Keratinocyte (primary cell): ENCODE measurements around the gene RANBP17. TPM values are rescaled to one million over a fixed set of nuclear protein-coding genes. Genes with fewer than 3 reads are reported as not detected.

ENCODE experiments used
- DNase-seq: peaks from one replicate; pipeline ENCODE4 v3.0.0-alpha.2; 2011; ENCODE audit warnings: low read depth, missing footprints, low spot score
- FAIRE-seq: peaks from 2 replicates; lab custom pipeline; 2011; peaks lifted over from hg19 to GRCh38; lab: Jason Lieb, UNC
- H2AFZ ChIP-seq: 2 replicates; pipeline ENCODE4 v1.6.0; 2012; ENCODE audit warnings: low read length, control low read depth, inconsistent platforms; ENCODE audit not compliant: control insufficient read depth
- H3K27ac ChIP-seq: 2 replicates; pipeline ENCODE4 v1.5.1; 2011; ENCODE audit warnings: low read length; ENCODE audit not compliant: control insufficient read depth, insufficient read depth
- H3K27me3 ChIP-seq: 3 replicates; pipeline ENCODE4 v1.6.0; 2011; ENCODE audit warnings: low read length; ENCODE audit not compliant: control insufficient read depth, insufficient read depth; ENCODE audit errors: extremely low read depth
- H3K36me3 ChIP-seq, 2 experiments: 2 replicates in 1 of 2; 3 replicates in 1 of 2; pipeline ENCODE4 v1.5.1; 2011; ENCODE audit warnings: low read length in 2 of 2, mild to moderate bottlenecking in 1 of 2; ENCODE audit not compliant: control insufficient read depth in 2 of 2, insufficient read depth in 2 of 2; ENCODE audit errors: extremely low read depth in 1 of 2
- H3K4me1 ChIP-seq: 3 replicates; pipeline ENCODE4 v1.5.1; 2011; ENCODE audit warnings: low read length; ENCODE audit not compliant: control insufficient read depth, insufficient read depth; ENCODE audit errors: extremely low read depth
- H3K4me2 ChIP-seq: 3 replicates; pipeline ENCODE4 v1.6.0; 2011; ENCODE audit warnings: low read depth, low read length; ENCODE audit not compliant: control insufficient read depth, insufficient read depth; ENCODE audit errors: extremely low read depth
- H3K4me3 ChIP-seq, 3 experiments: fragments of 200-600 bp in 1 of 3; sonication (generic) in 1 of 3; 2 replicates in 2 of 3; 3 replicates in 1 of 3; pipeline ENCODE4 v1.5.1; 2011 to 2016; ENCODE audit warnings: low read length in 3 of 3, mild to moderate bottlenecking in 3 of 3, control low read depth in 2 of 3, inconsistent platforms in 1 of 3, low read depth in 1 of 3, mixed read lengths in 1 of 3, mixed run types in 1 of 3, moderate library complexity in 1 of 3; ENCODE audit not compliant: control insufficient read depth in 2 of 3, insufficient read depth in 2 of 3; ENCODE audit errors: extremely low read depth in 1 of 3
- H3K79me2 ChIP-seq: 2 replicates; pipeline ENCODE4 v1.6.0; 2012; ENCODE audit warnings: low read length; ENCODE audit not compliant: control insufficient read depth, insufficient read depth
- H3K9ac ChIP-seq: 3 replicates; pipeline ENCODE4 v1.6.0; 2011; ENCODE audit warnings: low read length; ENCODE audit not compliant: control insufficient read depth, insufficient read depth; ENCODE audit errors: extremely low read depth
- H3K9me1 ChIP-seq: 3 replicates; pipeline ENCODE4 v1.6.0; 2011; ENCODE audit warnings: low read length; ENCODE audit not compliant: control insufficient read depth, insufficient read depth; ENCODE audit errors: extremely low read depth
- H3K9me3 ChIP-seq: 2 replicates; pipeline ENCODE4 v1.5.1; 2012; ENCODE audit warnings: low read depth, low read length; ENCODE audit not compliant: control insufficient read depth
- H4K20me1 ChIP-seq: 3 replicates; pipeline ENCODE4 v1.6.0; 2011; ENCODE audit warnings: low read length; ENCODE audit not compliant: control insufficient read depth, insufficient read depth; ENCODE audit errors: extremely low read depth
- CTCF ChIP-seq, 3 experiments: IDR thresholded peaks in 1 of 3; conservative IDR thresholded peaks in 1 of 3; optimal IDR thresholded peaks in 1 of 3; 2 replicates in 2 of 3; 3 replicates in 1 of 3; pipeline versions ENCODE3 to v1.5.1; 2011; ENCODE audit warnings: low read length in 3 of 3, mild to moderate bottlenecking in 3 of 3, moderate library complexity in 2 of 3, control low read depth in 1 of 3, inconsistent platforms in 1 of 3; ENCODE audit not compliant: insufficient read depth in 2 of 3; ENCODE audit errors: extremely low read depth in 1 of 3
- EZH2 ChIP-seq: IDR thresholded peaks from one replicate; pipeline ENCODE4 v1.6.1; 2012; ENCODE audit warnings: inconsistent platforms, mild to moderate bottlenecking, low read length, moderate library complexity
- dilution Hi-C: fragments of 300-500 bp; cut with MboI; formaldehyde crosslinking; loops from one replicate; pipeline ENCODE4 v1.7.0; 2020; ENCODE audit warnings: low sequenced_read_pairs; ENCODE audit not compliant: extremely low pct_ligation_motif_present
- polyA plus RNA-seq, 5 experiments: library from polyadenylated mRNA; depleted of rRNA in 3 of 5; stranded (reverse) in 3 of 5; stranded (forward) in 1 of 5; unstranded in 1 of 5; fragments of >200 nt; gene quantifications; 1 replicate in 1 of 5; 2 replicates in 3 of 5; 3 replicates in 1 of 5; pipeline versions ENCODE4 v1.2.1 to v1.2.3, GENCODE V29; 2011 to 2012; ENCODE audit warnings: missing spikeins in 2 of 5, low read depth in 1 of 5, low replicate concordance in 1 of 5

RANBP17 gene
- polyA plus RNA-seq, 1 donor (not counting 4 experiments of a cell fraction or from before 2014, with no cell fraction given) = 0.97 TPM

- Histone ChIP-seq H3K4me2 (no peak overlapping the region), H3K9ac (no peak overlapping the region), H3K4me3 (no peak overlapping the region), H3K79me2 (no peaks in the 10 kb centered on the region), H3K27ac (no peak overlapping the region), H3K9me3 (no peaks in the 10 kb centered on the region), H4K20me1 (no peaks in the 10 kb centered on the region), H3K27me3 (no peaks in the 10 kb centered on the region), H3K36me3 (no peaks in the 10 kb centered on the region), H3K9me1 (no peaks in the 10 kb centered on the region), H3K4me1 (peaks cover 5% of the 10 kb centered on the region), H2AFZ (peak overlapping the region; percentile 47)
- DNase-seq (no peak), FAIRE-seq (peak; percentile 71)
- TF ChIP-seq EZH2 (no peak), CTCF (optimal IDR thresholded peaks at IDR 0.05 in 1 of 3, IDR thresholded peaks at IDR 0.05 in 1 of 3, conservative IDR thresholded peaks at IDR 0.05 in 1 of 3; ENCODE audit: extremely low read depth in 1 of 3, insufficient read depth in 2 of 3, low read length in 3 of 3) (no peak)
- dilution Hi-C loops = no loop called here
These were observed 293.8 kb downstream of the RANBP17 start for GRCh38 chr5:171155621-171156020.

DNA sequence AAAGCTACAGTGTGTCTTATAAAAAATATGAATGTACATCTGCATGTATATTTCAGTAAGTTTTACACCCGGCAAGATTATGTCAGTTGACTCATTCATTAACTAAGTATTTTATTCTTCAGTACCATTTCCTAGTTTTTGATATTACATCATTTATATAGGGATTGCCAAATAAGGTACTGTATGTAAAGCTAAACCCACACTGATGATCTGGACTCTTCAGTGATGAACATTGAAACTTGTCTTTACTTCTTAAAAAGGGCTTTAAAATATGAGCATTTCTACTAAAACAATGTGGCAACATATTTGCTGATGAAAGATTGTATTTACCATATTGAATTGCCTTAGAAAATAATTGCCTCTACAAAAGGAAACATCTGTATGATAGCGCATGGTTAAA lies 295.5 kb downstream of the RANBP17 start:
- H3K27ac ChIP-seq = no peak overlapping the region
- no peak overlapping the region for H3K9ac ChIP-seq
- dilution Hi-C loops = no loop called here
- no peaks in the 10 kb centered on the region for H3K9me1 ChIP-seq
- H3K4me1 ChIP-seq = peaks cover 5% of the 10 kb centered on the region
- DNase-seq (no peak), FAIRE-seq (no peak)
- no peak overlapping the region for H3K4me2 ChIP-seq
- TF ChIP-seq EZH2 = no peak
- no peak overlapping the region for H2AFZ ChIP-seq
- no peaks in the 10 kb centered on the region for H3K36me3 ChIP-seq
- no peaks in the 10 kb centered on the region for H3K79me2 ChIP-seq
- H4K20me1 ChIP-seq = no peaks in the 10 kb centered on the region
- no peak overlapping the region for H3K4me3 ChIP-seq
- no peaks in the 10 kb centered on the region for H3K27me3 ChIP-seq
- no peaks in the 10 kb centered on the region for H3K9me3 ChIP-seq

- DNase-seq = no peak
- no peaks in the 10 kb centered on the region for H3K36me3 ChIP-seq
- H3K9ac ChIP-seq = no peak overlapping the region
- peaks cover 5% of the 10 kb centered on the region for H3K4me1 ChIP-seq
- no peaks in the 10 kb centered on the region for H3K27me3 ChIP-seq
- H3K4me2 ChIP-seq = no peak overlapping the region
- no peaks in the 10 kb centered on the region for H3K79me2 ChIP-seq
- no peak for FAIRE-seq
- dilution Hi-C loops = no loop called here
- no peak overlapping the region for H2AFZ ChIP-seq
- no peak overlapping the region for H3K27ac ChIP-seq
- no peaks in the 10 kb centered on the region for H3K9me3 ChIP-seq
- no peak for TF ChIP-seq CTCF (optimal IDR thresholded peaks at IDR 0.05 in 1 of 3, IDR thresholded peaks at IDR 0.05 in 1 of 3, conservative IDR thresholded peaks at IDR 0.05 in 1 of 3; ENCODE audit: extremely low read depth in 1 of 3, insufficient read depth in 2 of 3, low read length in 3 of 3)
- no peak for TF ChIP-seq EZH2
- H3K9me1 ChIP-seq = no peaks in the 10 kb centered on the region
- H3K4me3 ChIP-seq = no peak overlapping the region
- H4K20me1 ChIP-seq = no peaks in the 10 kb centered on the region
These were observed 296.0 kb downstream of the RANBP17 start for GRCh38 chr5:171157775-171158174.
